Measurements from ENCODE around the gene STAT6.

Gene STAT6

GRCh38 chr12:57151741-57152630, 40.8 kb upstream of the STAT6 start:
- H3K4me3 ChIP-seq (ENCODE audit: low read depth, low read length), result no peak overlapping the region

GRCh38 chr12:57150400-57151000, 39.3 kb upstream of the STAT6 start:
- CTCF ChIA-PET, result interaction anchor here (0.7 to 3.1 kb wide), 2 partner anchors 25 to 27 kb away, joined by 4 to 10 read pairs; no protein-coding TSS in a partner anchor
- peaks cover 0 to 88% of the 10 kb centered on the region in 2 experiments; a peak in 1 of 3 replicates for H3K36me3 ChIP-seq (ENCODE audit: control insufficient read depth in 2 of 2, insufficient read depth in 1 of 2, low read length in 2 of 2)
- H3K27ac ChIP-seq (ENCODE audit: extremely low read depth, low read depth, low read length), result no peak overlapping the region
- H3K4me3 ChIP-seq (ENCODE audit: low read depth, low read length), result no peak overlapping the region
- H3K9me3 ChIP-seq (ENCODE audit: control insufficient read depth, insufficient read depth, low read depth, low read length), result no peaks in the 10 kb centered on the region
- no peaks in the 10 kb centered on the region for H3K4me1 ChIP-seq (ENCODE audit: control insufficient read depth, insufficient read depth, low read length)
- TF ChIP-seq WT1 (tag by site-specific recombination; IDR thresholded peaks at IDR 0.05) (no peak), ZIC2 (tag by site-specific recombination; IDR thresholded peaks at IDR 0.05) (0 out of 2 replicates have a peak, but pooled peaks have one; percentile 21)
- POLR2A ChIA-PET, result no interaction called here

More at GRCh38 chr12:57151741-57152630, 40.8 kb upstream of the STAT6 start:
- ChIA-PET CTCF (interaction anchor here (0.8 to 3.1 kb wide), 2 partner anchors 24 to 58 kb away, joined by 3 to 10 read pairs; no protein-coding TSS in a partner anchor), POLR2A (no interaction called here)
- Histone ChIP-seq H3K36me3 (ENCODE audit: control insufficient read depth in 2 of 2, insufficient read depth in 1 of 2, low read length in 2 of 2) (peaks cover 0 to 88% of the 10 kb centered on the region in 2 experiments; a peak in 1 of 3 replicates), H3K27ac (ENCODE audit: extremely low read depth, low read depth, low read length) (no peak overlapping the region), H3K9me3 (ENCODE audit: control insufficient read depth, insufficient read depth, low read depth, low read length) (no peaks in the 10 kb centered on the region), H3K4me1 (ENCODE audit: control insufficient read depth, insufficient read depth, low read length) (no peaks in the 10 kb centered on the region)
- TF ChIP-seq ZNF670 (tag by site-specific recombination; IDR thresholded peaks at IDR 0.05; ENCODE audit: low read depth), result no peak
- TF ChIP-seq ZIC2 (tag by site-specific recombination; IDR thresholded peaks at IDR 0.05), result peak; percentile 93
- no peak for TF ChIP-seq ZNF404 (tag by site-specific recombination; IDR thresholded peaks at IDR 0.05)

- ChIA-PET CTCF (interaction anchor here (0.6 to 3.1 kb wide), 5 partner anchors 17 to 27 kb away, joined by 3 to 10 read pairs (median 4); no protein-coding TSS in a partner anchor), POLR2A (interaction anchor here (2.0 kb wide), 1 partner anchor 21 kb away, joined by 4 read pairs; the partner anchor contains the start of gene LRP1)
- Histone ChIP-seq H3K9me3 (ENCODE audit: control insufficient read depth, insufficient read depth, low read depth, low read length) (no peaks in the 10 kb centered on the region), H3K36me3 (ENCODE audit: control insufficient read depth in 2 of 2, insufficient read depth in 1 of 2, low read length in 2 of 2) (peaks cover 0 to 87% of the 10 kb centered on the region in 2 experiments; a peak in 1 of 3 replicates), H3K4me3 (ENCODE audit: low read depth, low read length) (no peak overlapping the region), H3K4me1 (ENCODE audit: control insufficient read depth, insufficient read depth, low read length) (no peaks in the 10 kb centered on the region), H3K27ac (ENCODE audit: extremely low read depth, low read depth, low read length) (no peak overlapping the region)
- TF ChIP-seq, protein P1, sequence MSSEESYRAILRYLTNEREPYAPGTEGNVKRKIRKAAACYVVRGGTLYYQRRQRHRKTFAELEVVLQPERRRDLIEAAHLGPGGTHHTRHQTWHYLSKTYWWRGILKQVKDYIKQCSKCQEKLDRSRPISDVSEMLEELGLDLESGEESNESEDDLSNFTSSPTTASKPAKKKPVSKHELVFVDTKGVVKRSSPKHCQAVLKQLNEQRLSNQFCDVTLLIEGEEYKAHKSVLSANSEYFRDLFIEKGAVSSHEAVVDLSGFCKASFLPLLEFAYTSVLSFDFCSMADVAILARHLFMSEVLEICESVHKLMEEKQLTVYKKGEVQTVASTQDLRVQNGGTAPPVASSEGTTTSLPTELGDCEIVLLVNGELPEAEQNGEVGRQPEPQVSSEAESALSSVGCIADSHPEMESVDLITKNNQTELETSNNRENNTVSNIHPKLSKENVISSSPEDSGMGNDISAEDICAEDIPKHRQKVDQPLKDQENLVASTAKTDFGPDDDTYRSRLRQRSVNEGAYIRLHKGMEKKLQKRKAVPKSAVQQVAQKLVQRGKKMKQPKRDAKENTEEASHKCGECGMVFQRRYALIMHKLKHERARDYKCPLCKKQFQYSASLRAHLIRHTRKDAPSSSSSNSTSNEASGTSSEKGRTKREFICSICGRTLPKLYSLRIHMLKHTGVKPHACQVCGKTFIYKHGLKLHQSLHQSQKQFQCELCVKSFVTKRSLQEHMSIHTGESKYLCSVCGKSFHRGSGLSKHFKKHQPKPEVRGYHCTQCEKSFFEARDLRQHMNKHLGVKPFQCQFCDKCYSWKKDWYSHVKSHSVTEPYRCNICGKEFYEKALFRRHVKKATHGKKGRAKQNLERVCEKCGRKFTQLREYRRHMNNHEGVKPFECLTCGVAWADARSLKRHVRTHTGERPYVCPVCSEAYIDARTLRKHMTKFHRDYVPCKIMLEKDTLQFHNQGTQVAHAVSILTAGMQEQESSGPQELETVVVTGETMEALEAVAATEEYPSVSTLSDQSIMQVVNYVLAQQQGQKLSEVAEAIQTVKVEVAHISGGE (tag by site-specific recombination; conservative IDR thresholded peaks at IDR 0.05; ENCODE audit: low read depth), result no peak
- TF ChIP-seq ZIC2 (tag by site-specific recombination; IDR thresholded peaks at IDR 0.05) (peak; percentile 29; the same call in 1 of the 2 replicates), ZNF302 (tag by site-specific recombination; IDR thresholded peaks at IDR 0.05; ENCODE audit: low read depth) (no peak), KLF9 (tag by site-specific recombination; IDR thresholded peaks at IDR 0.05; ENCODE audit: low read depth) (no peak), ZNF677 (tag by site-specific recombination; IDR thresholded peaks at IDR 0.05) (no peak), PRDM10 (tag by site-specific recombination; IDR thresholded peaks at IDR 0.05) (peak; percentile 14; the same call in 1 of the 2 replicates)
Observed at GRCh38 chr12:57149245-57149900, 38.2 kb upstream of the STAT6 start.
